Gastrocnemius medialis (tissue), 4 donors: ENCODE results near the gene GPBP1. TPM values are rescaled to one million over a fixed set of nuclear protein-coding genes. Genes with fewer than 3 reads are reported as not detected.

ENCODE experiments used
- total RNA-seq, 4 donors: library from RNA; depleted of rRNA; stranded (reverse); fragments of >200 nt; gene quantifications; one replicate each; pipeline versions ENCODE4 v1.1.0 to v1.2.3, GENCODE V29; 2016

GPBP1 gene
- total RNA-seq, 4 donors from 2014 or later = 40.4 to 58.0 (median 50.5) TPM

Other genes with a start within 250 kb of the GPBP1 start
- gene MIER3, start 221.9 kb upstream of the GPBP1 start, total RNA-seq = 10 to 100 TPM; 12.2 to 33.4 (median 20.4) TPM